ENCODE measurements around the gene REPS2. TPM values are rescaled to one million over a fixed set of nuclear protein-coding genes. Genes with fewer than 3 reads are reported as not detected.

The REPS2 gene
- total and polyA plus RNA-seq, 9 of the 15 experiments (the other 6 are each of a cell fraction or from before 2014, with no cell fraction given): 0.01 to 0.07 (median 0.01) TPM; not detected in 3

DNA sequence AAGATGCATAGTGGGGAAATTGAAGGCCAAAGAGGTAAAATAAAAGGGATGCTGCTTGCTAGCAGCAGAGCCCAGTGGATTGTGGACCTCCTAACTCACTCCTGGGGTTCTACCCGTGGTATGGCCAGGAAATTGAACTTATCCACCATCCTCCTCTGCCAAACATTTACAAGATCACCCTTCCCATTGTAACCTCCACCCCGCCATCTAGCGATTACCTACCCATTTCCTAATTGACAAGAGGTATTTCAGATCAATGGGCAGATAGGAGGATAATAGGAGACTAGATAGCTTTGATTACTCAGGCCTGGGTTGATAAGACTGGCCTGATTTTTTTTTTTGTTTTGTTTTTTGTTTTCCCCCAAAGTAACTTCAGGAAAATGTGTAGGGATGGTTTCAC is 67.8 kb downstream of the REPS2 start:
- Histone ChIP-seq H3K27ac (ENCODE audit: extremely low read depth, low read depth, low read length) (no peak overlapping the region), H3K27me3 (ENCODE audit: control insufficient read depth in 2 of 2, insufficient read depth in 2 of 2, low read length in 2 of 2) (no peaks in the 10 kb centered on the region; a peak in 2 of 5 replicates), H4K20me1 (replicated peaks; ENCODE audit: control insufficient read depth, insufficient read depth, low read length) (no peaks in the 10 kb centered on the region), H3K79me2 (ENCODE audit: control insufficient read depth, insufficient read depth, low read length) (no peaks in the 10 kb centered on the region), H3K36me3 (ENCODE audit: control insufficient read depth, insufficient read depth, low read length) (no peaks in the 10 kb centered on the region), H2AFZ (ENCODE audit: low read depth, low read length) (no peak overlapping the region), H3K4me2 (ENCODE audit: insufficient read depth, low read length) (no peak overlapping the region), H3K9ac (ENCODE audit: insufficient read depth in 1 of 2, low read depth in 2 of 2, low read length in 2 of 2) (no peak overlapping the region), H3K9me1 (ENCODE audit: control insufficient read depth, insufficient read depth, low read length) (no peaks in the 10 kb centered on the region), H3K9me3 (replicated peaks; ENCODE audit: control insufficient read depth, insufficient read depth, low read depth, low read length) (no peaks in the 10 kb centered on the region), H3K4me1 (replicated peaks in 1 of 2; ENCODE audit: control insufficient read depth in 2 of 2, insufficient read depth in 2 of 2, low read length in 2 of 2) (no peaks in the 10 kb centered on the region), H3K4me3 (no peak overlapping the region)
- no peak for ATAC-seq
- ChIA-PET POLR2A (no interaction called here), CTCF (ENCODE audit: low intra/inter-chr PET ratio) (no interaction called here)
- intact Hi-C loops (cut with micrococcal nuclease) (no loop called here), in situ Hi-C loops (cut with MboI) (no loop called here)
- BruUV-seq (replicated peaks): no TSS peak
- WGBS (ENCODE audit: insufficient coverage, low coverage, missing lambda C conversion rate): 3% methylated on average over 3 of the region's 3 CpGs
- TF ChIP-seq U2AF2 (optimal IDR thresholded peaks at IDR 0.05; ENCODE audit: low read depth, low read length): no peak
- TF ChIP-seq DIDO1 (tag; IDR thresholded peaks at IDR 0.05; ENCODE audit: low read depth): no peak
- no peak for TF ChIP-seq CBFB (CRISPR knock-in tag; IDR thresholded peaks at IDR 0.05)
- no peak for TF ChIP-seq NFE2L1 (tag; IDR thresholded peaks at IDR 0.05; ENCODE audit: borderline replicate concordance, low read depth)
- TF ChIP-seq, protein P1, sequence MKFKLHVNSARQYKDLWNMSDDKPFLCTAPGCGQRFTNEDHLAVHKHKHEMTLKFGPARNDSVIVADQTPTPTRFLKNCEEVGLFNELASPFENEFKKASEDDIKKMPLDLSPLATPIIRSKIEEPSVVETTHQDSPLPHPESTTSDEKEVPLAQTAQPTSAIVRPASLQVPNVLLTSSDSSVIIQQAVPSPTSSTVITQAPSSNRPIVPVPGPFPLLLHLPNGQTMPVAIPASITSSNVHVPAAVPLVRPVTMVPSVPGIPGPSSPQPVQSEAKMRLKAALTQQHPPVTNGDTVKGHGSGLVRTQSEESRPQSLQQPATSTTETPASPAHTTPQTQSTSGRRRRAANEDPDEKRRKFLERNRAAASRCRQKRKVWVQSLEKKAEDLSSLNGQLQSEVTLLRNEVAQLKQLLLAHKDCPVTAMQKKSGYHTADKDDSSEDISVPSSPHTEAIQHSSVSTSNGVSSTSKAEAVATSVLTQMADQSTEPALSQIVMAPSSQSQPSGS (CRISPR knock-in tag; IDR thresholded peaks at IDR 0.05): no peak
- TF ChIP-seq, protein P2, sequence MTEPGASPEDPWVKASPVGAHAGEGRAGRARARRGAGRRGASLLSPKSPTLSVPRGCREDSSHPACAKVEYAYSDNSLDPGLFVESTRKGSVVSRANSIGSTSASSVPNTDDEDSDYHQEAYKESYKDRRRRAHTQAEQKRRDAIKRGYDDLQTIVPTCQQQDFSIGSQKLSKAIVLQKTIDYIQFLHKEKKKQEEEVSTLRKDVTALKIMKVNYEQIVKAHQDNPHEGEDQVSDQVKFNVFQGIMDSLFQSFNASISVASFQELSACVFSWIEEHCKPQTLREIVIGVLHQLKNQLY (CRISPR knock-in tag; conservative IDR thresholded peaks at IDR 0.05): no peak
- no peak for TF ChIP-seq NFIX (CRISPR knock-in tag; IDR thresholded peaks at IDR 0.05; ENCODE audit: low read depth)
- TF ChIP-seq, protein P3, sequence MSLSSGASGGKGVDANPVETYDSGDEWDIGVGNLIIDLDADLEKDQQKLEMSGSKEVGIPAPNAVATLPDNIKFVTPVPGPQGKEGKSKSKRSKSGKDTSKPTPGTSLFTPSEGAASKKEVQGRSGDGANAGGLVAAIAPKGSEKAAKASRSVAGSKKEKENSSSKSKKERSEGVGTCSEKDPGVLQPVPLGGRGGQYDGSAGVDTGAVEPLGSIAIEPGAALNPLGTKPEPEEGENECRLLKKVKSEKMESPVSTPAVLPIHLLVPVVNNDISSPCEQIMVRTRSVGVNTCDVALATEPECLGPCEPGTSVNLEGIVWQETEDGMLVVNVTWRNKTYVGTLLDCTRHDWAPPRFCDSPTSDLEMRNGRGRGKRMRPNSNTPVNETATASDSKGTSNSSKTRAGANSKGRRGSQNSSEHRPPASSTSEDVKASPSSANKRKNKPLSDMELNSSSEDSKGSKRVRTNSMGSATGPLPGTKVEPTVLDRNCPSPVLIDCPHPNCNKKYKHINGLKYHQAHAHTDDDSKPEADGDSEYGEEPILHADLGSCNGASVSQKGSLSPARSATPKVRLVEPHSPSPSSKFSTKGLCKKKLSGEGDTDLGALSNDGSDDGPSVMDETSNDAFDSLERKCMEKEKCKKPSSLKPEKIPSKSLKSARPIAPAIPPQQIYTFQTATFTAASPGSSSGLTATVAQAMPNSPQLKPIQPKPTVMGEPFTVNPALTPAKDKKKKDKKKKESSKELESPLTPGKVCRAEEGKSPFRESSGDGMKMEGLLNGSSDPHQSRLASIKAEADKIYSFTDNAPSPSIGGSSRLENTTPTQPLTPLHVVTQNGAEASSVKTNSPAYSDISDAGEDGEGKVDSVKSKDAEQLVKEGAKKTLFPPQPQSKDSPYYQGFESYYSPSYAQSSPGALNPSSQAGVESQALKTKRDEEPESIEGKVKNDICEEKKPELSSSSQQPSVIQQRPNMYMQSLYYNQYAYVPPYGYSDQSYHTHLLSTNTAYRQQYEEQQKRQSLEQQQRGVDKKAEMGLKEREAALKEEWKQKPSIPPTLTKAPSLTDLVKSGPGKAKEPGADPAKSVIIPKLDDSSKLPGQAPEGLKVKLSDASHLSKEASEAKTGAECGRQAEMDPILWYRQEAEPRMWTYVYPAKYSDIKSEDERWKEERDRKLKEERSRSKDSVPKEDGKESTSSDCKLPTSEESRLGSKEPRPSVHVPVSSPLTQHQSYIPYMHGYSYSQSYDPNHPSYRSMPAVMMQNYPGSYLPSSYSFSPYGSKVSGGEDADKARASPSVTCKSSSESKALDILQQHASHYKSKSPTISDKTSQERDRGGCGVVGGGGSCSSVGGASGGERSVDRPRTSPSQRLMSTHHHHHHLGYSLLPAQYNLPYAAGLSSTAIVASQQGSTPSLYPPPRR (CRISPR knock-in tag; IDR thresholded peaks at IDR 0.05; ENCODE audit: borderline replicate concordance): no peak
- TF ChIP-seq MTA3 (IDR thresholded peaks at IDR 0.05; ENCODE audit: borderline replicate concordance): no peak
- TF ChIP-seq, protein P4, sequence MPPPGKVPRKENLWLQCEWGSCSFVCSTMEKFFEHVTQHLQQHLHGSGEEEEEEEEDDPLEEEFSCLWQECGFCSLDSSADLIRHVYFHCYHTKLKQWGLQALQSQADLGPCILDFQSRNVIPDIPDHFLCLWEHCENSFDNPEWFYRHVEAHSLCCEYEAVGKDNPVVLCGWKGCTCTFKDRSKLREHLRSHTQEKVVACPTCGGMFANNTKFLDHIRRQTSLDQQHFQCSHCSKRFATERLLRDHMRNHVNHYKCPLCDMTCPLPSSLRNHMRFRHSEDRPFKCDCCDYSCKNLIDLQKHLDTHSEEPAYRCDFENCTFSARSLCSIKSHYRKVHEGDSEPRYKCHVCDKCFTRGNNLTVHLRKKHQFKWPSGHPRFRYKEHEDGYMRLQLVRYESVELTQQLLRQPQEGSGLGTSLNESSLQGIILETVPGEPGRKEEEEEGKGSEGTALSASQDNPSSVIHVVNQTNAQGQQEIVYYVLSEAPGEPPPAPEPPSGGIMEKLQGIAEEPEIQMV (tag; conservative IDR thresholded peaks at IDR 0.05; ENCODE audit: low read depth): no peak
- FAIRE-seq: no peak
- no peak for DNase-seq (ENCODE audit: extremely low read depth in 1 of 4, low spot score in 3 of 4)
